ENCODE data around the gene CEP192.
A peak's percentile ranks its signal among the peaks of the same experiment; 100 is the strongest.
"Not testable (repeated sequence)": the region's sequence is repeated elsewhere in the genome, so short reads cannot be mapped to it uniquely, and the experiment has no call there.

The CEP192 gene

GRCh38 chr18:13032173-13032572 is 41.0 kb downstream of the CEP192 start:
- DNase-seq: no peak

DNA sequence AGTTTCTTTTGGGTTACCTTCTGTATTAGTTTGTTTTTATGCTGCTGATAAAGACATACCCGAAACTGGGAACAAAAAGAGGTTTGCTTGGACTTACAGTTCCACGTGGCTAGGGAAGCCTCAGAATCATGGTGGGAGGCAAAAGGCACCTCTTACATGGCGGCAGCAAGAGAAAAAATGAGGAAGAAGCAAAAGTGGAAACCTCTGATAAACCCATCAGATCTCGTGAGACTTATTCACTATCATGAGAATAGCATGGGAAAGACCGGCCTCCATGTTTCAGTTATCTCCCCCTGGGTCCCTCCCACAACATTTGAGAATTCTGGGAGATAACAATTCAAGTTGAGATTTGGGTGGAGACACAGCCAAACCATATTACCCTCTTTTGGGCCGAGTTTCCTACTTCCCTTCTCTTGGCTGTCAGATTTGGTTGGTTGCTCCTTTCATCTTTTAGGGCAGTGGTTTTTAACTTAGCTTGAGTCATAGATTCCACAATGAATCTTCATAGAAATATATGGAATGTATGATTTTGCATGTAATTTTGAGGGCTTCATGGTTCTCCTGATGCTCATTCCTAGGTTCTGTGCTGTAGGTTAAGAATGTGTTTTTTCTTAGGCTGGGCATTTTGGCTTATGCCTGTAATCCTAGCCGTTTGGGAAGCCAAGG is 44.2 kb downstream of the CEP192 start:
- DNase-seq: no peak

DNA sequence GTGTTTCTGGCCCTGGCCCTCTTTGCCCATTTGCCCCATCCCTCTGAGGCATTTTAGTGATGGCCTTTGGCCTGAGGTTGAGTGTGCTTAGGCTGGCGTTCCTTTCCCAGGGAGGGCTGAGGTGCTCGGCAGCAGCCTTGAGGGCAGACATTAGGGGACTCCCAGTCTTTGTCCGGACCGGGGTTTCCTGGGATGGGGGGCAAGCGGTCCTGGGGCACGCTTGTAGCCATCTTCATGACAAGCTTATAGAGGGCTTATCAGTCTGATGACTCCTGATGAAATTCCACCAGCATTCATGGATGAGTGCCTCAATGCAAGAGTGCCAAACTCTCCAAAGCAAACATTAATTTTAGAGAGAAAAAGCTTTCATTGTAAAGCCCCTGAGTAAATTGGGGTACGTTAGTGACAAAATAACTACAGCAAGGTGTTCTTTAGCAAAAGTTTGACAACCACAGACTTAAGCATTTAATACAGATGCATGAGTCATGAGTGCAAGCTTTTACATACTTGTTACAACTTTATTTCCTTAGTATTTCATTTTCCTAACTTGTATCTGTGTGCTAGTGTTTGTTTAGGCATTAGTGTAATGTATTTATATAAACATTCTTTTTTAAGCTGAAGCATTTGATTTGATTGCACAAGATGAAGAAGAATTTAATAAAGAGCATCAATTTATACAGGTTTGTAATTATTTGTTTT is 45.6 kb downstream of the CEP192 start:
- DNase-seq: no peak

DNA sequence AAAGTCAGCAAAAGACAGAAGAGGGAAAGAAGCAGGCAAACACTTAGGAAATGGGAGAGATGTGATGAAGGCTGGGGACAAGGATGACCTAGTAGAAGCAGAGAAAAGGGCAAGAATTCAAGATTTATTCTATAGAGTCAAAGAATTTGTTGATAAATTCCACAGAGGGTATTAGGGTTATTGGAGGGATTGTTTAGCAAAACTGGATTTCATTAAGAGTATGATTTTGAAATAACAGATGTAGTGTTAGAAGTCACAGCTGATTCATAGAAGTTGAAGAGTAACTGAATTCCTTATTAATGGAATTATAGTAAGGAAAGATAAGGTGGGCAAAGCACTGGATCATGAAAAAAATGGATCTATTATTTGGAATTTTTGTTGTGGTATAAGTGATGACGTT is 48.6 kb downstream of the CEP192 start:
- DNase-seq: no peak

DNA sequence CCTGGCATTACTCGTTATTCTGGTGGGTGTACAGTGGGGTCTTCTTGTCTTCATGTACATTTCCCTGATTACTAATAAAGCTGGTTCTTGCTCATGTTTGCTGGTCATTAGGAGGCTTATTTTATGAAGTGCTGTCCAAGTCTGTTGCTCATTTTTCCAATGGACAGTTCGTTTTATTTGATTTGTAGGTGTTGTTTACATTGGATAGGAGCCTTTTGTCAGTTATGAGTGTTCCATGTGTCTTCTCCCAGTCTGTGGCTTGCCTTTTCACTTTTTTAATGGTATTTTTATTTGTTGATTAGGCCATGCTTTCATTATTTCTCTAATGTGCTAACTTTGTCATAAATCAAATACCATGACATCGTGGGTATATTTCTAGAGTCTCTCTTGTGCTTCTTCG is 51.9 kb downstream of the CEP192 start:
- DNase-seq: no peak

DNA sequence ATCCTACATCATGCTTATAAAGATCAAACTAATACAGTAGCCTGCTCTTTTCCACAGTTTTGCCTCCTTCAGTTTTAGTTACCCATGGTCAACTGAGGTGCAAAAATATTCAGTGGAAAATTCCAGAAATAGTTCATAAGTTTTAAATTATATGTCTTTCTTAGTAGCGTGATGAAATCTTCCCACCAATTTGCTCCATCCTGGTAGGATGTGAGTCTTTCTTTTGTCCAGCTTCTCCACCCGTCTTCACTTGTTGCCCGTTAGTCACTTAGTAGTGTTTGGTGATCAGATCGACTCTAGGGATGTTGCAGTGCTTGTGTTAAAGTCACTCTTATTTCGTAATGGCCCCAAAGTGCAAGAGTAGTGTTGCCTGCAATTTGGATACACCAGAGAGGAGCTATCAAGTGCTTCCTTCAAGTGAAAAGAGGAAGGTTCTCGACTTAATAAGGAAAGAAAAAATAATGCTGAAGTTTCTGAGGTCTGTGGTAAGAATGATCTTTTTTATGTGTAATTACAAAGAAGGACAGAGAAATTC is 57.0 kb downstream of the CEP192 start:
- DNase-seq: no peak

- DNase-seq: no peak
These were observed 60.0 kb downstream of the CEP192 start for GRCh38 chr18:13051159-13051558.

- DNase-seq: no peak
These were observed 60.8 kb downstream of the CEP192 start for GRCh38 chr18:13051950-13052349.

DNA sequence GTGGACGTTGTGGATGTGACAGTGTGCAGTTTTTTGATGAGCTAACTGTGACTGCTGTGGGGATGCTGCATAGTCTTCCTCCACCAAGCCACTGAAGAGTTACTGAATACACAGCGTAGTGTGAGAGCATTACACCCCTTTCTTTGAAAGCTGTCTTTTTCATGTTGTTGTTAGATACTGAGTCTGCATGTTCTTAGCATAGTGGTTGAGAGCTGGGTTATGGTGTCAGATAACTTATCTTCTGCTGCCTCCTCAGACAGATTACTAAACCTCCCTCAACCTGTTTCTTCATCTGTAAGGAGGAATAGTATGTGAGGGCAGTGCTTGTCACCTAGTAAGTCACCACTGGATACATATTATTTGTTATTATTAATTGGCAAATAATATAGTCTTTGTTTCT is 63.2 kb downstream of the CEP192 start:
- no peak for DNase-seq

DNA sequence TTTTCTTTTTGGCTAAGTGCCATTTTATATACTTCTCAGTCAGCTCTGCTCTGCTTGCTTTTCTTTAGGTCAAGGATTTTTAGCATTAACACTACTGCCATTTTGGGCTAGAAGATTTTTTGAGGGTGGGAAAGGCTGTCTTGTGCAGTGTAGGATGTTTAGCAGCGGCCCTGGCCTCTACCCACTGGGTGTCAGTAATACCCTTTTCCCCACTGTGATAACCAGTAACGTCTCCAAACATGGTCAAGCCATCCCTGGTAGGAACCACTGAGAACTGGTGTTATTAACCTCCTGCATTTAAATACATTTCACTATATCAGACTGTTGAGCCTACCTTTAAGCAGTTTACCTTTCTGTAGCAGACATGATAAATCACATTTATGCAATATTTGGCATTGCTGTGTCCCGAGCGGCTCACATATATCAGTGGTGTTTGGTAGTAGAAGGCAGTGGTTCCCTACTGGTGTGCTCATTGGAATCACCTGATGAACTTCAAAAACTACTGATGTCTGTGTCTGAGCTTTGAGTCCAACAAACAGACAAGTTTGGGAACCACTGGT is 70.5 kb downstream of the CEP192 start:
- no peak for DNase-seq

- peak in 1 of 2 experiments; percentile 16 for DNase-seq
These were observed 76.0 kb downstream of the CEP192 start for GRCh38 chr18:13067124-13067523.

DNA sequence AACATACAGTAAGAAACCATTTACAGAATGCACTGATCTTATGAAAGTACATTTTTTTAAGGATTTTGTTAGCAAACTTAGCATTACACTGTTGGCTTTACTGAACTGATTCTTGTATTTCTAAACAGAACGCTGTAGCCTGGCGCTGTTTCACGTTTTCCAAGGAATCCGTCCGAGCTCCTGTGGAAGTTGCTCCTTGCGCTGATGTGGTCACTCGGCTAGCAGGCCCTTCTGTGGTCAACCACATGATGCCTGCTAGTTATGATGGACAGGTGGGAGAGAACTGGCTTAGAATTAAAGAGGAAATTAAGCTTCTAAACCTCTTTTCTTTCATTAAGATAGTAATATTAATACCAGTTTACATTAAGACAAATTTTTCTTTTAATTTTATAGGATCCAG is 76.8 kb downstream of the CEP192 start:
- DNase-seq: no peak

DNA sequence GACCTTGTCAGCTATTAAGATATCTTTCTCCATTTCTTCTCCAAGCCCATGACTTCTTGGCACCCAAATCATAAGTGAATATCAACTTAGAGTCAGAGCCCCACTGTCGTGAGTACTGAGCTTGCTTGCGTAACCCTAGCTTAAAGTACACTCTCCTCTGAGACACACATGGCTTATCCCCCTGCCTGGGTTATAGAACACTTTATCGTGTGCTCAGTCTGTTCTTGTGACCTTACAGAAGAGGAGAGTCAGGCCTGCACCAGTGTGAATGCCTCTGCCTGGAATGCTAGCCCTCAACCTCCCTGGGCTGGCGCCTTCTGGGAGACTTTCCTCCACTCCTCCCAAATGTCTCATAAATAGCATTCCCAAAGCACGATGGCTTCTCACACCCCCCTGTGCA is 79.3 kb downstream of the CEP192 start:
- no peak for DNase-seq

- no peak for DNase-seq
These were observed 85.7 kb downstream of the CEP192 start for GRCh38 chr18:13076886-13077285.

DNA sequence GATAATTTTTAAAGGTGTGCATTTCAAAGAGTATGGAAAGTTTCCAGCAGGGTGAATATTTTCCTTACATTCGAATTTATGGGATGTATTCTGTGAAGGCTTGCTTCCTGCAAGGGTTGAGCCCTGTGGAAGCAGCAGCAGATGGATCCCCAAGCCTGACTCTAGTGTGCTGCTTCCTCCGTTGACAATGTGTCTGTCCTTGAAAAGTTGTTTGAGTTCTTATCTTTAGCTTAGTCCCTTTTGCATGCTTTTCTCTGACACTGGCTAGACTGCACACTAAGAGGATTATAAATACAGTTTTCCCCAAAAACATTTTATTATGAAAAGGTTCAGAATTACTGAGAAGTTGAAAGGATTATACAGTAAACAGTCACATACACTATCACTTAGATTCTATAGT is 86.3 kb downstream of the CEP192 start:
- no peak for DNase-seq

DNA sequence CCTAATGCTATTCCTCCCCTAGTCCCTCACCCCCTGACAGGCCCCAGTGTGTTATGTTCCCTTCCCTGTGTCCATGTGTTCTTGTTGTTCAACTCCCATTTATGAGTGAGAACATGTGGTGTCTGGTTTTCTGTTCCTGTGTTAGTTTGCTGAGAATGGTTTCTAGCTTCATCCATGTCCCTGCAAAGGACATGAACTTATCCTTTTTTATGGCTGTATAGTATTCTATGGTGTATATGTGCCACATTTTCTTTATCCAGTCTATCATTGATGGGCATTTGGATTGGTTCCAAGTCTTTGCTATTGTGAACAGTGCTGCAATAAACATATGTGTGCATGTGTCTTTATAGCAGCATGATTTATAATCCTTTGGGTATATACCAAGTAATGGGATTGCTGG is 86.9 kb downstream of the CEP192 start:
- DNase-seq: not testable (repeated sequence)

DNA sequence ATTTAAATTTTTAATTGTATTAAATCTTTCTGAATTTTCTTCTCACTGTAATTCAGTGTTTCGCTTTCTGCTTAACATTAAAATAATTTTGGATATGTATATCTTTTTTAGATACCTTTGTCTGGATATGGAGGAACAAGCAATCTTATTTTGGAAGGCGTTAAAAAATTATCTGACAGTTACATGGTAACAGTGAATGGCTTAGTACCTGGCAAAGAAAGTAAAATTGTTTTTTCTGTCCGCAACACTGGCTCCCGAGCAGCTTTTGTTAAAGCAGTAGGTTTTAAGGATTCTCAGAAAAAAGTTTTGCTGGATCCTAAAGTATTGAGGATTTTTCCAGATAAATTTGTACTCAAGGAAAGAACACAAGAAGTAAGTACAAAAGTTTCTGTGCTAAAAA is 95.7 kb downstream of the CEP192 start:
- DNase-seq: no peak

DNA sequence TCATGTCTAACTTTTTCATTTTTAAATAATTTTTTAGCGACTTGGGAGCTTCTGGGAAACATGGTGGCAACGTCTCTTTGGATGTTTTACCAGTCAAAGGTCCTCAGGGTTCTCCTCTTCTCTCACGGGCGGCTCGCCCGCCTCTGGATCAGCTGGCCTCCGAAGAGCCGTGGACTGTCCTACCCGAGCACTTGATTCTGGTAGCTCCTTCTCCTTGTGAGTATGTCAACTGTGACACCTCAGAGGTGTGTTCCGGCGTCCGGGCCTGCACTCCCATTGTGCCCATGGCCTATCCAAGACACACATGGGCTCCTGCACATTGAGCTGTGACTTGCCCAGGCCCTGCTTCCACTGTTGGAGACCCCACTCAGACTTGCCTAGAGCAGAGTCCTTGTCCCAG is 104.3 kb downstream of the CEP192 start:
- DNase-seq: no peak

DNA sequence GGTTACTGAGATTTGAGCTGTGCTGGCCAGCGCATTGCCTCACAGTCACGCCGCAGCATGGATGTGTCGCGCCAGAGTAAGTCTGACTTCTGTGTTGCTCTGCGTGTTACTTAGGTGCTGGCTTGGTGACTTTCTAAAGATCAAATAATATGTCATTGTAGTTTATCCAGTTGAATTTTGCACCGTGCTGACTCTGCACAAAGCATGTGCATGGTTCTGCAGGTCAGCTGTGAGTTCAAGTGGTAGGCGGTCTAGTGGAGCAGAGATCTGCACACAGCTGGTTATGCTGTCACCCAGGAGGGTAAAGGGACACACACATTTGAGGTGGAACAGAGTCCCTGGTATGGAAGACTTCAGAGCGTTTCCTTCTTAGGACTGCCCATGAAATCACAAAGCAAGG is 105.1 kb downstream of the CEP192 start:
- no peak for DNase-seq

DNA sequence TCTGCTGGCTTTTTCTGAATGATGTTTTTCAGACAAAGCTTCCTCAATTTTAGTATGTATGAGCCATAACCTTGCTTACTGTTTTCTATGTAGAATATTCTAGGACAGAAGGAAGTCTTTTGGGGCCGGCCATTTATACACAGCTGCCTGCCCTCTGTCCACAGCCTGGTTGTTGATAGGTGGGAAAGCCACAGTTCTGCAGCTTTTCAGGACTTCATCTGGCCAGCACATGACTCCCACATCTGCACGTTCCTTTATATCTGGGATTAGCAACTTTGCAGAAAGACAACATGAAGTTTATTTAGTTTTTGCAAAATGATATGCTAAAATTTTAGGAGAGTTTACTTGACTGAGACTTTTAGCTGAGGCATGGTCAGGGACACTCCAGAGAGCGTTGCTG is 105.6 kb downstream of the CEP192 start:
- DNase-seq: no peak

GRCh38 chr18:13098104-13098503 is 106.9 kb downstream of the CEP192 start:
- not testable (repeated sequence) for DNase-seq

DNA sequence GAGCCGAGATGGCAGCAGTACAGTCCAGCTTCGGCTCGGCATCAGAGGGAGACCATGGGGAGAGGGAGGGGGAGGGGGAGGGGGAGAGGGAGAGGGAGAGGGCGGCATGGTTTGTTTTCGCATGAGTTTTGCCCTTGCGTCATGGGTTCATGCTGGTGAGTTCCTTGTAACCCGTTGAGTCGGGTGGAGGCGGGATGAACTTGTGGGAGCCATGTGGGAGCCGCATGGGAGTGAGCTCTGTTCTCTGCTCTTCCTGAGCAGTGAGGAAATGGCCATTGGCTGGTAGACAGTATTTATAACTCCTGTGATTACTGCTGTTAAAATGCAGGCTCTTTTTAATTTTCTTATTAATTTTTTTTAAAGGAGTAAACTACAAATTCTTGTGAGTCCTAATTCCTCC is 108.0 kb downstream of the CEP192 start:
- DNase-seq: no peak

- DNase-seq: no peak
These were observed 109.9 kb downstream of the CEP192 start for GRCh38 chr18:13100942-13101658.

Measured in activated CD4-positive, alpha-beta T cell treated with anti-CD3 and anti-CD28 coated beads, Interleukin-2, amount 50 U/mL, for 4 hours (primary cell).